Fibroblast of skin of scalp (primary cell): Measurements from ENCODE around the gene KRI1. TPM values are rescaled to one million over a fixed set of nuclear protein-coding genes. Genes with fewer than 3 reads are reported as not detected.
A peak's percentile ranks its signal among the peaks of the same experiment; 100 is the strongest.

Source experiments
- DNase-seq: peaks from one replicate; pipeline ENCODE4 v3.0.0-alpha.2; 2013
- polyA plus RNA-seq, 2 experiments: library from polyadenylated mRNA; unstranded; fragments of 120-200 nt; gene quantifications; one replicate each; pipeline ENCODE4 v1.2.1, GENCODE V29; 2013; ENCODE audit not compliant: insufficient read length in 2 of 2

The KRI1 gene
- 18.8 TPM for polyA plus RNA-seq (2013, experiment 1 of 2; ENCODE audit: insufficient read length)
- 16.8 TPM for polyA plus RNA-seq (2013, experiment 2 of 2; ENCODE audit: insufficient read length)

GRCh38 chr19:10565567-10566407 is at the start of gene KRI1:
Gene KRI1 (minus strand): TSS chr19:10566010. CDS start chr19:10565999, 11 bp downstream.
- DNase-seq: peak; percentile 97

DNA sequence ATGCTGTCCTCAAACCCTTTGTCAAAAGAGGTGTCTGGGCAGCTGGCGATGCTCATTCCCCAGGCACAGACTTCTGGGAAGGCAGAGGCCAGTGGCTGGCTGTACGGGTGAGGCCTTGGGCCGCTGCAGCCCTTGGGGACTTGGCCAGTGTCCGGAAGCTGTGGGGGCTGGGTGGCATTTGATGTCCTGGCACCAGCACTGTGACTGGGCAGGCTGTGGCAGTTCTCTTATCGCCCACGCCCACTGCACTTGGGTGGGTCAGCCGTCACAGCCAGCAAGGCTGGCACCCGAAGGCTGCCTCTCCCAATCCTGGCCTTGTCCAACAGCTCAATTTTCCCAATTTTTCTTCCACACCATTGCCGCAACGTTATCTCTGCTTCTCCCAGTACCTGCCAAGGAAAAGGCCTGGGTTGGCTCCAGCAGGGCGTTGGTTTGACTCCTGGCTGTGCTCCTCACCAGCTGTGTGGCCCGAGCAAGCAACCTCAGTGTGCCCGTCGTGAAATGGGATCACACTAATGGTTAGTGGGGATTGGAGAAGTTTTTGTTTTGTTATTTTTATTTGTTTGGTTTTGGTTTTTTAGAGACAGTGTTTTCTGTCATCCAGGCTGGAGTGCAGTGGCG is 46.8 kb upstream of the KRI1 start:
- no peak for DNase-seq

- DNase-seq: no peak
These were observed 46.1 kb upstream of the KRI1 start for GRCh38 chr19:10611907-10612306.

DNA sequence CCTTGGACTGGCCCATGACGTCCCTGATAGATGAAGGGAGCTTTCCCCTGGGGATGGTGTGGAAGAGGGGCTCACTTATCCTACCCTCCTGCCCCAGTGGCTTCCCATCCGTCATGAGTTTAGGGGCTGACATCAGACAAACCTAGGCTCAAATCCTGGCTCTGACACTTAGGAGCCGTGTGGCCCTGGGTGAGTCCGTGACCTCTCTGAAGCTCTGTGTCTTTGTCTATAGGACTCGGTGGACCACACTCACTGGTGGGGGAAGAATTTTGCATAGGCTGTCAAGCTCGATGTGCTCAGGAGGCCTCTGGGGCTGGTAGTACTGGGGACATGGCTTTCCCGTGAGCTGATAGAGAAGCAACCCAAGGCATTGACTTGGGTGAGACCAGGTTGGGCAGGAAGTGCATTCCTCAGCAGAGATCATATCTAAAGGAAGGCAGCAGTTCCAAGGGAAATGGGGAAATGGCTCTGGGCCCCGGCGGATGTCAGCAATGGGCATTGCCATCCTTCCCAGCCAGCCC is 38.7 kb upstream of the KRI1 start:
- no peak for DNase-seq

DNA sequence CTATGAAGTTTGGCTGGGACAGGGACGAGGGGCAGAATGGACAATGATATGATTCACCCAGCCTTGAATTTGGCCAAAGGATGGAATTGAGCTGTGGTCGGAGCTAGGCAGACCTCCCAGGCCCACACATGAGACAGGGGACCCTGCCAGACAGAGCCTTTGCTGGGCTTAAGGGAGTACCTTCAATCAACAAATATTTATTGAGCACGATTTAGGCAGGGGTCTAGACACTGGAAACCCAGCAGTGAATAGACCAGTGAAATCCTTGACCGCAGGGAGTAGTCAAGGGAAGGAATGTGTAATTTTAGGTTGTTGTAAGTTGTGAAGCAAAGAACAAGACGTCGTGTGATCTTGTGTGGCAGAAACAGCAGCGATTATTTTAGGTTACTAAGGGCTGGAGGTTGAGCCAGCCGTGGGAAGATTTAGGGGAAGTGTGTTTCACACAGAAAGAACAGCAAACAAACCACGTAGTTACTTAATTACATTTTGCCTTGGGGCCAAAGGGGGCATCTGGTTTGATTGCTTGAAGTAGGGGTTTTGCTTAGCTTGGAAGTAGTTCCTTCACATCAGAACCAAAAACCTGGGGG is 38.2 kb upstream of the KRI1 start:
- no peak for DNase-seq

DNA sequence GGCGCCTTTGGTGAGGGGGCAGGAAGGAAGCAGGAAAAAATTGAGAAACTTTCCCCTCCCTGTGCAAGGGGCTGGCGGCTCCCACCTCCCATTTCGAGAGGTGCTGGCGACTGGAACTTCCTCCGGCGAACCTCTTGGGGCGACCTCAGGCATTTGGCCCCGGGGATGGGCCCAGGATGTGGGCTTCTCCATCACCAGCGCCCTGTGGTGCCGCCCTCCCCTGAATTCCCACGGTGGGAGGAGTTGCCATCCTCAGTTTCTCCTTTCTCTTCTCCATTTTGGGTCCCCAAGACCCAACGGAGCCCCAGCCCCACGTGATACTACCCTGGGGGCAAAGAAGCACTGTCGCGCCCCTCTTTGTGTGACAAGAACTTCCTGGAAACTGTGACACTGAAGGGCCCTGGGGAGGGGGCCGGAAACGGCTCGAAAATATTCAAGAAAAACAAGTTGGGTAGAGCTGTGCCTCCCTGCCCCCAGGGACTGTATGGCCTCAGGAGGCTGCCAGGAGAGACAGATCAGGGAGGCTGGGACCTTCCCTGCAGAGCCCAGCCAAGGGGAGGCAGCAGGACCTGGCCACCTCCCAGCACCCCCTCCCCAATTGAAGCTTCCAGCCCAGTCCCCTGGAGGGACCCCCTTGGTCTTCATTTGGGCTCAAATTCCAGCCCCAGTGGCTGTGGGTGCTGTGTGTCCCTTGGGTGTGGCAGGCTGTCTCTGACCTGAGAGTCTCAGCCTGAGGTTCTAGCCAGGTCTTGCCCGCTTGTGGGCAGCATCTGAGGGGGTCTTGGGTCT is 37.5 kb upstream of the KRI1 start:
- DNase-seq: peak; percentile 36

DNA sequence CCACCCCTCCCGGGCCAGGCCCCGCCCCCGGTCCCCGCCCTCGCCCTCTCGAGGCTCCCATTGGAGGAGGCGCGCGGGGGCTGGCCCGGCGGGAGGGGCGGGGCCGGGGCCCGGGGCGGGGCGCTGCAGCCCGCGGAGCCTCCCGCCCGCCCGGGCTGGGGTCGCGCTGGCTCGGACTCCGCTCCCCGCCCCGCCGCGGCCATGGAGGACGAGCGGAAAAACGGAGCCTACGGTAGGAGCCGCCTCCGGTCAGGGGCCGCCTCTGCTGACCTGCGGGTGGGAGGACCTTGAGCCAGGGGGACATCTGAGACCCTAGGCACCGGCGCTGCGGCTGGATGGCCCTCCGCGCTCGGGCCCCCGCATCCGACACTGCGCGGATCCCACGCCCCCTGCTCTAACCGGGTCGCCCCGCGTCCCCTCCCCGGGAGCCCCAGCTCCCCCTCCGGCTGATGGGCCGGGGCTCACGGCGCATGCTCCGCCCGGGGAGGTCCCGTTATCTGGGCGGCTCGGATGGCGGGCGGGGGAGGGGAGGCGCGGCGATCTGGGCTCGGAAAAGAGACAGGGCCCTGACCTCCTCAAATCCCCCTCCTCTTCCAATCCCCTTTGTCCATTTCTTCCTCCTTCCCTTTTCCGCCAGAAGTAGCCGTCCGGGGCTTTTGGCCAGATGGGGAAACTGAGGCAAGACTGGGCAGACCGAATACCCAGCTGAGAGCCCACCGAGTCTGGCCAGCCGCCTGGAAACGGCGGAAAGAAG is 36.7 kb upstream of the KRI1 start:
- peak; percentile 80 for DNase-seq

GRCh38 chr19:10601999-10602329 is 36.2 kb upstream of the KRI1 start:
- no peak for DNase-seq

DNA sequence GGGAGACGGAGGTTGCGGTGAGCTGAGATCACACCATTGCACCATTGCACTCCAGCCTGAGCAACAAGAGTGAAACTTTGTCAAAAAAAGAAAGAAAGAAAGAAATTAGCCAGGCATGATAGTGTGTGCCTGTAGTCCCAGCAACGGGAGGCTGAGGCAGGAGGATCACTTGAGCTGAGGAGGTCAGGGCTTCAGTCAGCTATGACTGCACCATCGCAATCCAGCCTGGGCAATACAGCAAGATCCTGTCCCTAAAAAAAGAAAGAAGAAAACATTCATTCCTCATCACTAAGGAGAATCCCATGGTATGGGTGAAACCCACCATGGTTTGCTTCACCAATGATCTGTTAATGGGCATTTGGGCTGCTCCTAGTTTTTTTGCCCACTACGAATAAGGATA is 34.3 kb upstream of the KRI1 start:
- DNase-seq: no peak

DNA sequence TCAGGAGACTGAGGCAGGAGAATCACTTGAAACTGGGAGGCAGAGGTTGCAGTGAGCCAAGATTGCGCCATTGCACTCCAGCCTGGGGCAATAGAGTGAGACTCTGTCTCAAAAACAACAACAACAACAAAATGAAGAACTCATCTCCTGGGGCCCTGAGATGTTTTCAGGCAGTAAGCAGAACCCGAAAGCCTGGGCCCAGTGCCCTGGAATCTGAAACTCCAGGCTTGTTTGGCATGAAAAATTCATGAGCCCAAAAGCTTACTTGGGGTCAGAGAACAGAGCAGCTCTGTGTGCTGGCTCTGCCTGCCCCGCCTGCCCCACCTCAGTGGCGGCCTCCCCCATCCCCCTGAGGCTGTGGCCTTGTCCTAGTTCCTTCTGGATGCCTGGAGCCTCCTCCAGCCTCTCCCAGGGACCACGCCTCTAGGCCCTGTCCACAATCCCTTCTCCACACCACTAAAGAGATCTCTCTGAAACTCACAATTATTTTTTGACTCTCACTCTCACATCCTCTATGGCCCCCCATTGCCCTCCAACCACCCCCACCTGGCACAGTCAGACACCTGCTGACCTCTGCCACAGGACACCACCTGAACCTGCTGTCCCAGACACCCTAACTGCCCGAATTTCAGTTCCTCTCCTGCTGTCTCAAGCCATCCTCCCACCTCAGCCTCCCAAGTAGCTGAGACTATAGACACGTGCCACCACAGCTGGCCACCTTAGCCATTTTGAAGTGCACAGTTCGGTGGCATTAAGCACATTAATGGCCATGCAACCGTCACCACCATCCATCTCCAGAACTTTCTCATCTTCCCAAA is 28.2 kb upstream of the KRI1 start:
- no peak for DNase-seq

DNA sequence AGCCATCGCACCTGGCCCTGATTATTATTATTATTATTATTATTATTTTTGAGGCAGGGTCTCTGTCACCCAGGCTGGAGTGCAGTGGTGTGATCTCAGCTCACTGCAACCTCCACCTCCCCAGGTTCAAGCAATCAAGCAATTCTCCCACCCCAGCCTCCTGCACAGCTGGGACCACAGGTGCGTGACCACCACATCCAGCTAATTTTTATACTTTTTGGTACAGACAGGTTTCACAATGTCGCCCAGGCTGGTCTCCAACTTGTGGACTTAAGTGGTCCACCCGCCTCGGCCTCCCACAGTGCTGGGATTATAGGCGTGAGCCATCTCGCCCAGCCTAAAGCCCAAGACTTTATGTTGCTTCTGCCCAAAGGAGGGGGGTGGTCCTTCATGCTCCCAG is 27.3 kb upstream of the KRI1 start:
- DNase-seq: no peak

GRCh38 chr19:10587839-10588150 is 22.0 kb upstream of the KRI1 start:
- DNase-seq: no peak

- DNase-seq: no peak
These were observed 21.4 kb upstream of the KRI1 start, which contains the start of gene AP1M2 for GRCh38 chr19:10587022-10587838. Gene AP1M2 (minus strand): TSS chr19:10587312. CDS start chr19:10587231, 81 bp downstream.

- DNase-seq: no peak
These were observed 20.6 kb upstream of the KRI1 start for GRCh38 chr19:10586396-10586795.

DNA sequence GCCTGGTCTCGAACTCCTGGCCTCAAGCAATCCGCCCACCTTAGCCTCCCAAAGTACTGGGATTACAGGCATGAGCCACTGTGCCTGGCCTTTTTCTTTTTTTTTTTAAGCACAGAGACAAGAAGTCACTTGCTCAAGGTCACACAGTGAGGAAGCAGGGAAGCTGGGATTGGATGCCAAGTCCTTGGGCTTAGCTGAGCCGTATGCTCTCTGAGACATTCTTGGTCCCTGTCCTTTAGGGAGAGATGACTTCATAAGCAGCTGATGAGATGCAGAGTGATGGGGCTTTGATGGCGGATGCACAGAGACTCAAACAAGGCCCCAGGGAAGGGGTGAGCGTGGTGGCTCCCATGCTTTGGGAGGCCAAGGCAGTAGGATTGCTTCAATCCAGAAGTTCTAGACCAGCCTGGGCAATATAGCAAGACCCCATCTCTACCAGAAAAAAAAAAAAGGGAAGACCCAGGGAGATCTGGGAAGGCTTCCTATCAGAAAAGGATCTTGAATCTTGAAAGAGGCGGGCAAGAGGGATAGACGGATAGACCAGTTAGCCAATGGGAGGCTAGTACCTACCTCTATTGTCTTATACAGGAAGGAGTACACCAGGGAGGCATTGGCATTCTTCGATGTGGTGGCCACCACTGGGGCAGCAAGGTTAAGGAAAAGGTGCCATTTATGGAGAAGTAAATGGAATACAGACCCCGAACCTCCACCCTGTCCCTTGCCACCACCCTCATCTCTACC is 17.4 kb upstream of the KRI1 start:
- no peak for DNase-seq

DNA sequence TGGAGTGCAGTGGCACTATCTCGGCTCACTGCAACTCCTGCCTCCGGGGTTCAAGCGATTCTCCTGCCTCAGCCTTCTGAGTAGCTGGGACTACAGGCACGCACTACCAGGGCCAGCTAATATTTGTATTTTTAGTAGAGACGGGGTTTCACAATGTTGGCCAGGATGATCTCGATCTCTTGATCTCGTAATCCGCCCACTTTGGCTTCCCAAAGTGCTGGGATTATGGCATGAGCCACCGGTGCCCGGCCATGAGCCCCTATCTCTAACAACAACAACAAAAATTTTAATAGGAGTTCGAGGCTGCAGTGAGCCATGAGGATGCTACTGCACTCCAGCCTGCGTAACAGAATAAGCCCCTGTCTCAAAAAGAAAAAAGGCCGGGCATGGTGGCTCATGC is 16.3 kb upstream of the KRI1 start:
- no peak for DNase-seq

DNA sequence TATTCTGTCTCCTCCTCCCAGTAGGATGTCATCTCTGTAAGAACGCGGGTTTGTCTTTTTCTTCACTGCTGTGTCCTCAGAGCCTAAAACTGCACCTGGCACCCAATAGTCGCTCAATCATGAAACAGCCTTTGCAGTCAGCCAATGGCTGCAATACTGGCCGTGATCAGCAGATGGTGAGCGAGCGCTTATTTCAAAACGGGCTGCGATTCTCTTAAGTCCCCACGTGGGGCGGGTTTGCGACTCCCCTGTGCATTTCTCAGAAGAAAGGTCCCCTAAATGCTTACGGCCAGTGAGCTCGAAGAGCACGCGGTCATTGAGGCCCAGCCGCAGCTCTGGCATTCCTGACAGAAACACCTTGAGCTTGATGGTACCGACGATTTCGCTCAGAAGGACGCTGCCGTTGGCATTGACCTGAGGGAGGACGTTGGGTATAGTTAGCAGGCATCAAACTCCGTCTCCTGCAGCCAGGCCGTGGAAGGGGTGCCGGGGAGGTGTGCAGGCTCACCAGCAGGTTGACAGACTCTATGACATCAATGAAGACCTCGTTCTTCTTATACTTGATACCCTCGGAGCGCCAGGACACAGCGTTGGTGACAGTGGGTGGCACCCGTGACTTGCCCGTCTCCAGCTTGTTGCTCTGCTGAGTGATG is 15.3 kb upstream of the KRI1 start:
- DNase-seq: peak; percentile 89

GRCh38 chr19:10577951-10578350 is 12.1 kb upstream of the KRI1 start:
- DNase-seq: no peak
